H1 (cell line): ENCODE data around the gene SLFN5.

ENCODE experiments used
- CREB1 ChIP-seq: IDR thresholded peaks from 2 replicates; pipeline ENCODE4 v1.6.1; 2012; ENCODE audit warnings: inconsistent platforms
- EP300 ChIP-seq, 2 experiments: IDR thresholded peaks; 1 replicate in 1 of 2; 2 replicates in 1 of 2; pipeline ENCODE4 v1.6.1; 2011 to 2012; ENCODE audit warnings: low read depth in 2 of 2, low read length in 2 of 2, mild to moderate bottlenecking in 2 of 2, borderline replicate concordance in 1 of 2, inconsistent platforms in 1 of 2, moderate library complexity in 1 of 2
- EZH2 ChIP-seq: fragments of 200-600 bp; sonication (generic); IDR thresholded peaks from 2 replicates; pipeline ENCODE4 v1.7.1; 2012; ENCODE audit warnings: low read depth, mild to moderate bottlenecking, moderate library complexity, low read length, inconsistent platforms; ENCODE audit not compliant: severe bottlenecking
- MAX ChIP-seq: IDR thresholded peaks from 2 replicates; pipeline ENCODE4 v1.6.1; 2012; ENCODE audit warnings: inconsistent platforms
- NANOG ChIP-seq: IDR thresholded peaks from 2 replicates; pipeline ENCODE4 v1.6.1; 2011; ENCODE audit warnings: low read length, low read depth, mild to moderate bottlenecking, inconsistent platforms; ENCODE audit not compliant: insufficient read depth, poor library complexity, severe bottlenecking
- POLR2A ChIP-seq, 2 experiments: IDR thresholded peaks; 1 replicate in 1 of 2; 2 replicates in 1 of 2; pipeline ENCODE4 v1.6.1; 2011; ENCODE audit warnings: low read depth in 2 of 2, low read length in 2 of 2, mild to moderate bottlenecking in 2 of 2; ENCODE audit errors: control extremely low read depth in 1 of 2
- POLR2AphosphoS5 ChIP-seq: IDR thresholded peaks from 2 replicates; pipeline ENCODE4 v1.6.1; 2011; ENCODE audit warnings: low read depth, low read length
- RXRA ChIP-seq: IDR thresholded peaks from 2 replicates; pipeline ENCODE4 v1.6.1; 2011; ENCODE audit warnings: low read depth, mild to moderate bottlenecking, low read length, moderate library complexity; ENCODE audit not compliant: insufficient read depth
- SAP30 ChIP-seq: fragments of 300-600 bp; sonication (generic); IDR thresholded peaks from 2 replicates; pipeline ENCODE4 v1.7.1; 2012; ENCODE audit warnings: low read length, moderate library complexity, mild to moderate bottlenecking, inconsistent platforms; ENCODE audit not compliant: insufficient read depth, insufficient replicate concordance
- SIX5 ChIP-seq: IDR thresholded peaks from 2 replicates; pipeline ENCODE4 v1.6.1; 2011; ENCODE audit warnings: mild to moderate bottlenecking, low read depth, low read length
- YY1 ChIP-seq: IDR thresholded peaks from 2 replicates; pipeline ENCODE4 v1.6.1; 2011; ENCODE audit warnings: low read depth, mild to moderate bottlenecking, low read length
- ZNF274 ChIP-seq: IDR thresholded peaks from 2 replicates; pipeline ENCODE4 v1.7.0; 2012; ENCODE audit warnings: low read length, borderline replicate concordance; ENCODE audit errors: extremely low read depth
- TF ChIP-seq, protein P1 (sequence below), 3 experiments: IDR thresholded peaks; 1 replicate in 2 of 3; 2 replicates in 1 of 3; pipeline versions ENCODE4 v1.5.1 to v1.6.1; 2011; ENCODE audit warnings: low read length in 3 of 3, mild to moderate bottlenecking in 3 of 3, inconsistent platforms in 2 of 3, low read depth in 1 of 3, moderate library complexity in 1 of 3; ENCODE audit not compliant: insufficient read depth in 1 of 3; ENCODE audit errors: control extremely low read depth in 1 of 3

DNA sequence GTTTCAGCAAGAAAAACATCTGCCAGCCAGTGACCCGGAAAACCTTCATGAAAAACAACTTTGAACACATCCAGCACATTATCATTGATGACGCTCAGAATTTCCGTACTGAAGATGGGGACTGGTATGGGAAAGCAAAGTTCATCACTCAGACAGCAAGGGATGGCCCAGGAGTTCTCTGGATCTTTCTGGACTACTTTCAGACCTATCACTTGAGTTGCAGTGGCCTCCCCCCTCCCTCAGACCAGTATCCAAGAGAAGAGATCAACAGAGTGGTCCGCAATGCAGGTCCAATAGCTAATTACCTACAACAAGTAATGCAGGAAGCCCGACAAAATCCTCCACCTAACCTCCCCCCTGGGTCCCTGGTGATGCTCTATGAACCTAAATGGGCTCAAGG lies 22.2 kb downstream of the SLFN5 start:
- TF ChIP-seq RXRA (no peak), POLR2A (IDR thresholded peaks at IDR 0.05; ENCODE audit: control extremely low read depth in 1 of 2, low read depth in 2 of 2, low read length in 2 of 2) (no peak), EZH2 (no peak), SAP30 (no peak), MAX (no peak), POLR2AphosphoS5 (no peak), ZNF274 (no peak), EP300 (IDR thresholded peaks at IDR 0.05; ENCODE audit: borderline replicate concordance in 1 of 2, low read depth in 2 of 2, low read length in 2 of 2) (no peak), SIX5 (no peak), NANOG (no peak), CREB1 (no peak), YY1 (no peak)
- TF ChIP-seq, protein P1, sequence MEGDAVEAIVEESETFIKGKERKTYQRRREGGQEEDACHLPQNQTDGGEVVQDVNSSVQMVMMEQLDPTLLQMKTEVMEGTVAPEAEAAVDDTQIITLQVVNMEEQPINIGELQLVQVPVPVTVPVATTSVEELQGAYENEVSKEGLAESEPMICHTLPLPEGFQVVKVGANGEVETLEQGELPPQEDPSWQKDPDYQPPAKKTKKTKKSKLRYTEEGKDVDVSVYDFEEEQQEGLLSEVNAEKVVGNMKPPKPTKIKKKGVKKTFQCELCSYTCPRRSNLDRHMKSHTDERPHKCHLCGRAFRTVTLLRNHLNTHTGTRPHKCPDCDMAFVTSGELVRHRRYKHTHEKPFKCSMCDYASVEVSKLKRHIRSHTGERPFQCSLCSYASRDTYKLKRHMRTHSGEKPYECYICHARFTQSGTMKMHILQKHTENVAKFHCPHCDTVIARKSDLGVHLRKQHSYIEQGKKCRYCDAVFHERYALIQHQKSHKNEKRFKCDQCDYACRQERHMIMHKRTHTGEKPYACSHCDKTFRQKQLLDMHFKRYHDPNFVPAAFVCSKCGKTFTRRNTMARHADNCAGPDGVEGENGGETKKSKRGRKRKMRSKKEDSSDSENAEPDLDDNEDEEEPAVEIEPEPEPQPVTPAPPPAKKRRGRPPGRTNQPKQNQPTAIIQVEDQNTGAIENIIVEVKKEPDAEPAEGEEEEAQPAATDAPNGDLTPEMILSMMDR (IDR thresholded peaks at IDR 0.05; ENCODE audit: control extremely low read depth in 1 of 3, insufficient read depth in 1 of 3, low read depth in 1 of 3, low read length in 3 of 3) = no peak
